OCI-LY1 (cell line): ENCODE results near the gene CCNO.

ENCODE experiments used
- H2AFZ ChIP-seq: fragments of 200-600 bp; sonication (generic), shearing (Covaris generic); 2 replicates; pipeline ENCODE4 v1.6.0; 2014; ENCODE audit warnings: antibody characterized with exemption, mild to moderate bottlenecking, low read length
- H3F3A ChIP-seq: fragments of 200-600 bp; sonication (generic), shearing (Covaris generic); 2 replicates; pipeline ENCODE4 v1.6.0; 2014; ENCODE audit warnings: mild to moderate bottlenecking, antibody characterized with exemption, low read length, moderate library complexity; ENCODE audit not compliant: insufficient read depth
- H3K27ac ChIP-seq: fragments of 200-600 bp; sonication (generic); 2 replicates; pipeline ENCODE4 v1.5.1; 2014; ENCODE audit warnings: low read length, mixed run types, mild to moderate bottlenecking, low read depth; ENCODE audit not compliant: poor library complexity, severe bottlenecking
- H3K27me3 ChIP-seq: fragments of 200-600 bp; sonication (generic); 2 replicates; pipeline ENCODE4 v1.6.0; 2014; ENCODE audit warnings: antibody characterized with exemption, mild to moderate bottlenecking, low read length, moderate library complexity; ENCODE audit not compliant: insufficient read depth
- H3K36me3 ChIP-seq: fragments of 200-600 bp; sonication (generic); 2 replicates; pipeline ENCODE4 v1.6.1; 2014; ENCODE audit warnings: mild to moderate bottlenecking, antibody characterized with exemption, low read length, moderate library complexity, mixed read lengths; ENCODE audit not compliant: insufficient read depth
- H3K4me1 ChIP-seq: fragments of 200-600 bp; sonication (generic); 2 replicates; pipeline ENCODE4 v1.5.1; 2014; ENCODE audit warnings: mild to moderate bottlenecking, low read length, moderate library complexity; ENCODE audit not compliant: insufficient read depth, severe bottlenecking
- H3K4me2 ChIP-seq: fragments of 200-600 bp; sonication (generic), shearing (Covaris generic); 2 replicates; pipeline ENCODE4 v1.6.1; 2014; ENCODE audit warnings: low read length
- H3K4me3 ChIP-seq: fragments of 200-600 bp; sonication (generic); 2 replicates; pipeline ENCODE4 v1.5.1; 2014; ENCODE audit warnings: low read length, low read depth, mild to moderate bottlenecking, mixed read lengths; ENCODE audit not compliant: poor library complexity, severe bottlenecking
- H3K79me2 ChIP-seq: fragments of 200-600 bp; shearing (Covaris generic); 2 replicates; pipeline ENCODE4 v1.6.1; 2016; ENCODE audit warnings: mixed run types, low read length, mixed read lengths; ENCODE audit not compliant: insufficient read depth
- H3K9ac ChIP-seq: fragments of 200-600 bp; sonication (generic), shearing (Covaris generic); 2 replicates; pipeline ENCODE4 v1.6.1; 2014; ENCODE audit warnings: mild to moderate bottlenecking, low read length, mixed read lengths
- H3K9me2 ChIP-seq: fragments of 200-600 bp; sonication (generic), shearing (Covaris generic); 2 replicates; pipeline ENCODE4 v1.6.1; 2014; ENCODE audit warnings: low read depth, mild to moderate bottlenecking, low read length, mixed read lengths
- H3K9me3 ChIP-seq: fragments of 200-600 bp; shearing (Covaris generic); 2 replicates; pipeline ENCODE4 v1.6.1; 2014; ENCODE audit warnings: low read length, mixed read lengths
- H4K20me1 ChIP-seq: fragments of 200-600 bp; sonication (generic), shearing (Covaris generic); 2 replicates; pipeline ENCODE4 v1.6.0; 2016; ENCODE audit warnings: mild to moderate bottlenecking, low read length; ENCODE audit not compliant: insufficient read depth
- CTCF ChIP-seq: fragments of 200-600 bp; sonication (generic), shearing (Covaris generic); IDR thresholded peaks from 2 replicates; pipeline ENCODE4 v1.5.1; 2017; ENCODE audit warnings: mild to moderate bottlenecking, antibody characterized with exemption, low read length, moderate library complexity, mixed read lengths
- EZH2 ChIP-seq: fragments of 200-600 bp; sonication (generic), shearing (Covaris generic); IDR thresholded peaks from 2 replicates; pipeline ENCODE4 v1.8.0; 2017; ENCODE audit warnings: borderline replicate concordance, mixed run types, mild to moderate bottlenecking, antibody characterized with exemption, low read length, moderate library complexity, mixed read lengths

The CCNO gene

GRCh38 chr5:55205001-55205400 lies 28.4 kb downstream of the CCNO start:
- Histone ChIP-seq H3K4me2 (no peak overlapping the region), H3K9ac (no peak overlapping the region), H3K36me3 (no peaks in the 10 kb centered on the region), H4K20me1 (no peaks in the 10 kb centered on the region), H3K4me3 (no peak overlapping the region), H3K27me3 (no peaks in the 10 kb centered on the region), H3F3A (no peaks in the 10 kb centered on the region), H2AFZ (no peak overlapping the region), H3K4me1 (no peaks in the 10 kb centered on the region), H3K79me2 (no peaks in the 10 kb centered on the region), H3K27ac (no peak overlapping the region), H3K9me2 (no peaks in the 10 kb centered on the region), H3K9me3 (no peaks in the 10 kb centered on the region)
- TF ChIP-seq CTCF (no peak), EZH2 (no peak)

GRCh38 chr5:55191165-55191564 lies 42.2 kb downstream of the CCNO start:
- no peaks in the 10 kb centered on the region for H3K36me3 ChIP-seq
- no peak overlapping the region for H3K27ac ChIP-seq
- no peak overlapping the region for H3K4me2 ChIP-seq
- no peaks in the 10 kb centered on the region for H3K4me1 ChIP-seq
- H3F3A ChIP-seq = no peaks in the 10 kb centered on the region
- H4K20me1 ChIP-seq = no peaks in the 10 kb centered on the region
- no peaks in the 10 kb centered on the region for H3K9me3 ChIP-seq
- TF ChIP-seq EZH2 (no peak), CTCF (no peak)
- no peak overlapping the region for H3K4me3 ChIP-seq
- H3K9ac ChIP-seq = no peak overlapping the region
- peaks cover 3% of the 10 kb centered on the region for H3K27me3 ChIP-seq
- H3K79me2 ChIP-seq = no peaks in the 10 kb centered on the region
- no peak overlapping the region for H2AFZ ChIP-seq
- no peaks in the 10 kb centered on the region for H3K9me2 ChIP-seq

- no peak overlapping the region for H2AFZ ChIP-seq
- no peak for TF ChIP-seq EZH2
- TF ChIP-seq CTCF = no peak
- H3F3A ChIP-seq = no peaks in the 10 kb centered on the region
- peaks cover 9% of the 10 kb centered on the region for H3K27me3 ChIP-seq
- no peak overlapping the region for H3K9ac ChIP-seq
- no peaks in the 10 kb centered on the region for H3K9me2 ChIP-seq
- H4K20me1 ChIP-seq = no peaks in the 10 kb centered on the region
- H3K79me2 ChIP-seq = no peaks in the 10 kb centered on the region
- no peak overlapping the region for H3K27ac ChIP-seq
- H3K9me3 ChIP-seq = 0 out of 2 replicates have a peak, but pooled peaks cover 2% of the 10 kb centered on the region
- no peak overlapping the region for H3K4me3 ChIP-seq
- H3K36me3 ChIP-seq = no peaks in the 10 kb centered on the region; the same call in 1 of the 2 replicates
- no peaks in the 10 kb centered on the region for H3K4me1 ChIP-seq
- H3K4me2 ChIP-seq = no peak overlapping the region
Measured at GRCh38 chr5:55188656-55189540, 44.5 kb downstream of the CCNO start.
